Stimulated activated CD4-positive, alpha-beta T cell treated with anti-CD3 and anti-CD28 coated beads, Interleukin-2, amount 100 ng/mL, for 48 hours (primary cell): ENCODE measurements around the gene DRICH1.
"Not testable (repeated sequence)": the region's sequence is repeated elsewhere in the genome, so short reads cannot be mapped to it uniquely, and the experiment has no call there.

Source experiments
- DNase-seq, 2 donors: peaks; one replicate each; pipeline ENCODE4 v3.0.0-alpha.2; 2020

The DRICH1 gene

DNA sequence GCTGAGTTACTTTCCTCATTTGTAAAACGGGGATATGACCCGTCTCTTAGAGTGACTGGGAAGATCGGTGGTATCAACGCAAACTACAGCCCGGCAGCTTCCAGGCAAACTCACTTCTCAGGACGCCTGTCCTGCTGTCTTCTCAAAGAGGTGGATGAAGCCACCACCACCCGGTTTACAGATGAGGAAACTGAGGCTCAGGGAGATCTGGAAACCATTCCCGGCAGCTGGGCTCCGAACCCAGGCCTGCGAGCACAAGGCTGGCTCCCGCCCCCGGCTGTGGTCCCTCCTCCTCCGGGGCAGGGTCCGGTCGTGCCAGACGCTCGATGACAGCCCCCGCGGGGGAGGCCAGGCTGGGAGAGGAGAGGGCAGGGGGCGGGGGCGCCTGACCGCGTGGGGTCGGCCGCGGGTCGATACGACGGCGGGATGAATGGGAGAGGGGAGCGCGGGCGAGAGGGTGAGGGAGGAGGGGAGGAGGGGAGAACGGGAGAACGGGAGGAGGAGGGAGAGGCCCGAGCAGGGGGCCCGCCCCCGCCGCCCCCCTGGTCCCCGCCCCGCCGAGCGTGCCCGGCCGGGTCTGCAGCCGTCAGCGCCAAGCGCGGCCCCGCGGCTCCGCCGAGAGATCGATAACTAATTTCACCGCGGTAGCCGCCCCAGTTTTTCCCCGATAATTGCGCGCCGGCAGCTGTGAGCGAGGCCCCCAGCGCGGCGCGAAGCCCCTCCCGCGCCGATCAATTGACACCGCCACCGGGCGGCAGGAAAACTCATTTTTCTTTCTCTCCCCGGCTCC is 66.0 kb downstream of the DRICH1 start:
- DNase-seq, result no peak

DNA sequence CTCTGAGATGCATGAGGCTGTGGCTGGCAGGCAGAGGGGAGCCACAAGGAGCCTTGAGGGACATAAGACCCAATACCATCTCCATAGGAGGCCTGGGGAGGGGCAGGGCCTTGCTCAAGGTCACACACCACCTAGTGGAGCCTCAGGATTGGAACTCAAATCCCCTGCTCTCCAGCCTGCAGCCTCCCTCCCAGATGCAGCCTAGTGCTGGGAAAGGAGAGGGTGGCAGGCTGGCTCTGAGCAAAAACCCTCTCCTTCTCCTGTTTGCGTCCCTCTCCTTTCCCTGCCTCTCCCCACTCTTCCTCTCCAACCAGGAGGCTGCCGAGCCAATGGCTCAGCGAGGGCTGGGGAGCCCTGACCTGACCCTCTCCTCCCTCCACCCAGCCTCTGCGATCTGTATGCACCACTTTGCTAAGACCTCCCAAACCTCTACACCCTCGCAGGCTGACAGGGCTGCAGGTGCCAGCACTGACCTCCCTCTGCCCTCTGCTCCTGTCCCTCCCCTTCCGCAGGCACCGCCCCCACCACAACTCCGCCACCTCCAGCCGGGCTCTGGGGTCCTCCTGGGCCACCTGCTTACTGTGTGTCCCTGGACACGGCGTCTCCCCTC is 66.7 kb downstream of the DRICH1 start:
- peak in 1 of 2 donors; percentile 9 for DNase-seq

DNA sequence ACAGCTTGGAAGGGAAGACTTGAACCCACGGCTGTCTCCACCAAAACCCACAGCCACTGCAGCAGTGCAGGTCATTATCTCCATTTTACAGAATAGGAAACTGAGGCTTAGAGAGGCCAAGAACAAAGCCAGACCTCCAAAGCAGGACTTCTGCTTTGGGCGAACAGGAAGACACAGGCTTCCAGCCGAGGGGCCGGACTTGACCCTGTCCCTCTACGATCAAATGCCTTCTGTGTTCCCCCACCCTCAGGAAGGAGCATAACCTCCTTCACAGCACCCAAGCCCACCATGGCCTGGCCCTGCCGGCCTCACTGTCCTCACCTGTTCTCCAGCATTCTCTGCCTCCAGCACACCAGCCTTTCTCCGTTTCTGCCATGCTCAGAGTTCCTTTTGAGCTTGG is 67.8 kb downstream of the DRICH1 start:
- no peak for DNase-seq

DNA sequence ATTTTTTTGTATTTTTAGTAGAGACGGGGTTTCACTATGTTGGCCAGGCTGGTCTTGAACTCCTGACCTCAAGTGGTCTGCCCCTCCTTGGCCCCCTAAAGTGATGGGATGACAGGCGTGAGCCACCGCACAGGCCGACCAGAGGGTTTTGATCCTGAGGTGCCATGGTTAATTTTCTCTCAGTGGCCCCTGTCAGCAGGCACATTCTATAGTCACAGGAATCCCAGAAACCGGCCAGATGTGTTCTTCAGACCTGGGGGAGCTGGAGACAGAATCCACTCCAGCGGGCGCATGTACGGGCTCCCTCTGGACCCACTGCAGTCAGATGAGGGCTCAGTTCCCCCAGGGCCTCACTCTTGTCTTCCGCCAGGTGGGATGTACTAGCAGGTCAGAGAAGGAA is 69.0 kb downstream of the DRICH1 start:
- no peak for DNase-seq

DNA sequence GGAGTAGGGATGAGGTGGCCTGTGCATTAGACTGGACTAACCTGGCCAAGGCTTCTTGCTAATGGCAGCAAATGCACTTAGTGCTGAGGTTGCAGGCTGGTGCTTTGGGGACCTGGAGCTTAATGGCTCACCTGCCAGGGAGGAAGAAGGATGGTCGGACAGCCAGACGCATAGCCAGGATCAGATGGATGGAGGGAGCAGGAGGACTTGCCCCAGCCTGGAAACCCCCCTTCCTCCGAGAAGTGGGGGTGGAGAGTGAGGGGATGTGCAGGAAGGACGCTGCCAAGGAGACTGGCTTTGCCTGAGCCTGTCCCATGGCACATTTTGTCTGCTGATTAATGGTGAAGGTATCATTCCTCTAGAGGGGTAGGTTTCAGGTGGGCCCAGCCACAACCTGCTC is 69.9 kb downstream of the DRICH1 start:
- no peak for DNase-seq

DNA sequence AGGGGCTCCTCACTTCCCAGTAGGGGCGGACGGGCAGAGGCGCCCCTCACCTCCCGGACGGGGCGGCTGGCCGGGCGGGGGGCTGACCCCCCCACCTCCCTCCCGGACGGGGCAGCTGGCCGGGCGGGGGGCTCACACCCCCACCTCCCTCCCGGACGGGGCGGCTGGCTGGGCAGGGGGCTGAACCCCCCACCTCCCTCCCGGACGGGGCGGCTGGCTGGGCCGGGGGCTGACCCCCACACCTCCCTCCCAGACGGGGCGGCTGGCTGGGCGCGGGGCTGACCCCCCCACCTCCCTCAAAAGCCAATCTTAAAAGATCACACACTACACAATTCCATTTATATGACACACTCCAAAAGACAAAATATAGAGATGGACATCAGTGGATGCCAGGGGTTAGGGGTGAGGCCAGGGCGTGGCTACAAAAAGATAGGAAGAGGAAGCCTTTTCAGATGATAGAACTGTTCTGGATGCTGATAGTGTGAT is 71.1 kb downstream of the DRICH1 start:
- DNase-seq, result not testable (repeated sequence)

DNA sequence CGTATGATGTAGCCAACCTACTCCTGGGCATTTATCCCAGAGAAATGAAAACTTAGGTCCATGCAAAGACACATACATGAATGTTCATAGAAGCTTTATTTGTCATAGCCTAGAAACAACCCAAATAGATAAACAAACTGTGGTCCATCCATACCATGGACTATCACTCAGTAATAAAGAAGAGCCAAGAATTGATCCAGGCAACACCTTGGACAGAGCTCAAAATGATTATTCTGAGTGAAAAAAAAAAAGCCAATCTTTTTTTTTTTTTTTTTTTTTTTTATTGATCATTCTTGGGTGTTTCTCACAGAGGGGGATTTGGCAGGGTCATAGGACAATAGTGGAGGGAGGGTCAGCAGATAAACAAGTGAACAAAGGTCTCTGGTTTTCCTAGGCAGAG is 71.9 kb downstream of the DRICH1 start:
- DNase-seq, result not testable (repeated sequence)
